GM12878 (cell line): ENCODE measurements around the gene MAFF. TPM values are rescaled to one million over a fixed set of nuclear protein-coding genes. Genes with fewer than 3 reads are reported as not detected.

Experiments
- BHLHE40 ChIP-seq, 2 experiments: fragments of 450-650 bp in 1 of 2; IDR thresholded peaks; 2 replicates each; pipeline ENCODE4 v1.6.1; 2011 to 2017; ENCODE audit warnings: low read depth in 2 of 2, borderline replicate concordance in 1 of 2, improper control_type of control experiment in 1 of 2, low read length in 1 of 2, mild to moderate bottlenecking in 1 of 2
- CHD1 ChIP-seq: IDR thresholded peaks from 2 replicates; pipeline ENCODE4 v1.6.1; 2012; ENCODE audit warnings: low read depth, low read length, improper control_type of control experiment
- CUX1 ChIP-seq: IDR thresholded peaks from 2 replicates; pipeline ENCODE4 v1.6.1; 2012; ENCODE audit warnings: improper control_type of control experiment, low read depth, low read length; ENCODE audit not compliant: insufficient replicate concordance
- ESRRA ChIP-seq: IDR thresholded peaks from 2 replicates; pipeline ENCODE4 v1.6.1; 2012; ENCODE audit warnings: mild to moderate bottlenecking, low read length, improper control_type of control experiment
- MTA2 ChIP-seq: fragments of 450-650 bp; IDR thresholded peaks from 2 replicates; pipeline ENCODE4 v1.6.1; 2016; ENCODE audit warnings: low read depth, mild to moderate bottlenecking, moderate library complexity
- NR2F1 ChIP-seq: fragments of 450-650 bp; conservative IDR thresholded peaks from 2 replicates; pipeline ENCODE4 v1.6.1; 2017; ENCODE audit warnings: mild to moderate bottlenecking
- POLR2AphosphoS2 ChIP-seq: IDR thresholded peaks from 2 replicates; pipeline ENCODE4 v1.6.1; 2011; ENCODE audit warnings: low read depth, mild to moderate bottlenecking, low read length, improper control_type of control experiment, moderate library complexity
- POLR2AphosphoS5 ChIP-seq: IDR thresholded peaks from 2 replicates; pipeline ENCODE4 v1.6.1; 2011; ENCODE audit warnings: mild to moderate bottlenecking, low read length, inconsistent platforms
- RELB ChIP-seq: fragments of 450-650 bp; IDR thresholded peaks from 2 replicates; pipeline ENCODE4 v1.6.1; 2017; ENCODE audit warnings: low read depth, mild to moderate bottlenecking, moderate library complexity
- SMARCA5 ChIP-seq: fragments of 450-650 bp; IDR thresholded peaks from 2 replicates; pipeline ENCODE4 v1.6.1; 2017; ENCODE audit warnings: mild to moderate bottlenecking
- SUZ12 ChIP-seq: fragments of 200-600 bp; sonication (generic); IDR thresholded peaks from one replicate; pipeline ENCODE4 v1.6.1; 2018; ENCODE audit warnings: antibody characterized with exemption, mild to moderate bottlenecking; ENCODE audit not compliant: unreplicated experiment
- TARDBP ChIP-seq: IDR thresholded peaks from 2 replicates; pipeline ENCODE4 v1.6.1; 2016; ENCODE audit warnings: borderline replicate concordance
- ZBTB11 ChIP-seq: fragments of 450-650 bp; formaldehyde crosslinking; IDR thresholded peaks from 2 replicates; pipeline ENCODE4 v1.5.0; 2022; ENCODE audit warnings: mild to moderate bottlenecking, missing genetic modification characterization
- ZNF274 ChIP-seq: IDR thresholded peaks from one replicate; pipeline ENCODE4 v1.8.0; 2011; ENCODE audit not compliant: insufficient read length, insufficient read depth
- polyA plus RNA-seq, 11 experiments: library from polyadenylated mRNA; depleted of rRNA in 4 of 11; unstranded in 6 of 11; stranded (reverse) in 5 of 11; fragments of >200 nt; fragmentation: Nextera tagmentation in 4 of 11; fragmentation: Illumina TruSeq in 1 of 11; extraction: Ambion mirVana in 4 of 11; extraction: Trizol in 1 of 11; gene quantifications; 1 replicate in 1 of 11; 2 replicates in 10 of 11; pipeline versions ENCODE4 v1.2.1 to v1.2.3, GENCODE V29; 2011 to 2016; ENCODE audit warnings: inconsistent platforms in 2 of 11, missing spikeins in 2 of 11, low read depth in 1 of 11
- total RNA-seq, 4 experiments: library from RNA; depleted of rRNA in 3 of 4; stranded (reverse); fragments of >200 nt in 3 of 4; fragmentation: Illumina TruSeq in 1 of 4; extraction: Trizol in 1 of 4; gene quantifications; 2 replicates each; pipeline versions ENCODE4 v1.2.1 to v1.2.3, GENCODE V29; 2013 to 2021
- TF ChIP-seq, protein P1 (sequence below): fragments of 150-350 bp; IDR thresholded peaks from 2 replicates; pipeline ENCODE4 v1.6.1; 2016; ENCODE audit warnings: low read depth, low read length

Gene MAFF
- total and polyA plus RNA-seq, 10 of the 15 experiments (the other 5 are each of a cell fraction or from before 2014, with no cell fraction given) = 0.22 to 2.3 (median 0.81) TPM; not detected in 1

- TF ChIP-seq POLR2AphosphoS2 (no peak), SUZ12 (no peak), POLR2AphosphoS5 (no peak), MTA2 (no peak), CUX1 (no peak), SMARCA5 (no peak), ZBTB11 (CRISPR knock-in tag) (no peak), CHD1 (no peak), TARDBP (no peak), NR2F1 (no peak), RELB (no peak), ZNF274 (no peak), BHLHE40 (IDR thresholded peaks at IDR 0.05; ENCODE audit: borderline replicate concordance in 1 of 2, low read depth in 2 of 2, low read length in 1 of 2) (peak; percentile 83 to 84), ESRRA (no peak)
- TF ChIP-seq, protein P1, sequence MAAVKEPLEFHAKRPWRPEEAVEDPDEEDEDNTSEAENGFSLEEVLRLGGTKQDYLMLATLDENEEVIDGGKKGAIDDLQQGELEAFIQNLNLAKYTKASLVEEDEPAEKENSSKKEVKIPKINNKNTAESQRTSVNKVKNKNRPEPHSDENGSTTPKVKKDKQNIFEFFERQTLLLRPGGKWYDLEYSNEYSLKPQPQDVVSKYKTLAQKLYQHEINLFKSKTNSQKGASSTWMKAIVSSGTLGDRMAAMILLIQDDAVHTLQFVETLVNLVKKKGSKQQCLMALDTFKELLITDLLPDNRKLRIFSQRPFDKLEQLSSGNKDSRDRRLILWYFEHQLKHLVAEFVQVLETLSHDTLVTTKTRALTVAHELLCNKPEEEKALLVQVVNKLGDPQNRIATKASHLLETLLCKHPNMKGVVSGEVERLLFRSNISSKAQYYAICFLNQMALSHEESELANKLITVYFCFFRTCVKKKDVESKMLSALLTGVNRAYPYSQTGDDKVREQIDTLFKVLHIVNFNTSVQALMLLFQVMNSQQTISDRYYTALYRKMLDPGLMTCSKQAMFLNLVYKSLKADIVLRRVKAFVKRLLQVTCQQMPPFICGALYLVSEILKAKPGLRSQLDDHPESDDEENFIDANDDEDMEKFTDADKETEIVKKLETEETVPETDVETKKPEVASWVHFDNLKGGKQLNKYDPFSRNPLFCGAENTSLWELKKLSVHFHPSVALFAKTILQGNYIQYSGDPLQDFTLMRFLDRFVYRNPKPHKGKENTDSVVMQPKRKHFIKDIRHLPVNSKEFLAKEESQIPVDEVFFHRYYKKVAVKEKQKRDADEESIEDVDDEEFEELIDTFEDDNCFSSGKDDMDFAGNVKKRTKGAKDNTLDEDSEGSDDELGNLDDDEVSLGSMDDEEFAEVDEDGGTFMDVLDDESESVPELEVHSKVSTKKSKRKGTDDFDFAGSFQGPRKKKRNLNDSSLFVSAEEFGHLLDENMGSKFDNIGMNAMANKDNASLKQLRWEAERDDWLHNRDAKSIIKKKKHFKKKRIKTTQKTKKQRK = no peak
These were observed at the start of gene MAFF (continued) for GRCh38 chr22:38201711-38202436.
